HCT116 (cell line): ENCODE measurements around the gene C4orf54.

ENCODE experiments used
- EZH2 ChIP-seq: fragments of 200-600 bp; sonication (generic); IDR thresholded peaks from 2 replicates; pipeline ENCODE4 v1.6.1; 2017; ENCODE audit warnings: antibody characterized with exemption, mixed run types
- POLR2A ChIP-seq: IDR thresholded peaks from 2 replicates; pipeline ENCODE4 v1.7.0; 2011; ENCODE audit warnings: borderline replicate concordance; ENCODE audit not compliant: insufficient read depth, insufficient read length; ENCODE audit errors: extremely low read depth

- TF ChIP-seq POLR2A: no peak
- no peak for TF ChIP-seq EZH2
Observed at GRCh38 chr4:99629962-99630554, 27.6 kb downstream of the C4orf54 start.
